ENCODE measurements around the gene PSMG4. TPM values are rescaled to one million over a fixed set of nuclear protein-coding genes. Genes with fewer than 3 reads are reported as not detected.

Gene PSMG4
- total RNA-seq, 1 experiment from 2014 or later = 51.9 TPM

- peaks cover 61% of the 10 kb centered on the region for H3K27me3 ChIP-seq (ENCODE audit: low read length)
- H3K27ac ChIP-seq (ENCODE audit: low read length) = no peak overlapping the region
- no peaks in the 10 kb centered on the region for H3K9me2 ChIP-seq (replicated peaks; ENCODE audit: low read length)
- peak overlapping the region; percentile 91 for H3K4me2 ChIP-seq (ENCODE audit: low read length)
- ATAC-seq = no peak
- CTCF ChIA-PET = interaction anchor here (0.7 kb wide), 1 partner anchor 10 kb away, joined by 5 read pairs; no protein-coding TSS in a partner anchor
- H3K4me3 ChIP-seq (ENCODE audit: low read length) = no peak overlapping the region; the same call in 1 of the 2 replicates
- H3K36me3 ChIP-seq (ENCODE audit: low read depth, low read length) = no peaks in the 10 kb centered on the region
- no peaks in the 10 kb centered on the region for H3K9me3 ChIP-seq (ENCODE audit: low read length)
- intact Hi-C loops (cut with micrococcal nuclease) = no loop called here
- H3F3A ChIP-seq (ENCODE audit: low read length, unreplicated experiment) = no peaks in the 10 kb centered on the region
- POLR2A ChIA-PET (ENCODE audit: unreplicated experiment) = interaction anchor here (0.5 to 1.0 kb wide), 2 partner anchors 68 to 73 kb away, joined by 3 read pairs; partner anchors contain the start of gene TUBB2A
- H3K79me2 ChIP-seq (ENCODE audit: low read length) = no peaks in the 10 kb centered on the region
- H2AFZ ChIP-seq (ENCODE audit: low read length) = no peak overlapping the region
- TF ChIP-seq EZH2 (IDR thresholded peaks at IDR 0.05; ENCODE audit: low read length, unreplicated experiment) (no peak), CTCF (conservative IDR thresholded peaks at IDR 0.05; ENCODE audit: low read depth, low read length) (no peak), EZH2phosphoT487 (IDR thresholded peaks at IDR 0.05; ENCODE audit: borderline replicate concordance, low read length) (no peak)
- no peaks in the 10 kb centered on the region for H4K20me1 ChIP-seq (ENCODE audit: low read length)
- no peak for DNase-seq
- no peak overlapping the region for H3K9ac ChIP-seq (ENCODE audit: low read length)
- no TSS peak for BruUV-seq (replicated peaks)
- H3K4me1 ChIP-seq (ENCODE audit: insufficient read depth, low read length) = peaks cover 29% of the 10 kb centered on the region
These were observed 28.4 kb upstream of the PSMG4 start for GRCh38 chr6:3230256-3230882.

GRCh38 chr6:3230900-3231246, 27.9 kb upstream of the PSMG4 start:
- H2AFZ ChIP-seq (ENCODE audit: low read length) = peak overlapping the region; percentile 87
- H3K4me1 ChIP-seq (ENCODE audit: insufficient read depth, low read length) = peaks cover 29% of the 10 kb centered on the region
- no peaks in the 10 kb centered on the region for H3K36me3 ChIP-seq (ENCODE audit: low read depth, low read length)
- ATAC-seq (no peak; the same call in 1 of the 2 replicates), DNase-seq (no peak)
- no peak for TF ChIP-seq CTCF (conservative IDR thresholded peaks at IDR 0.05; ENCODE audit: low read depth, low read length)
- TF ChIP-seq EZH2phosphoT487 (IDR thresholded peaks at IDR 0.05; ENCODE audit: borderline replicate concordance, low read length) = no peak
- peak overlapping the region; percentile 51 for H3K9ac ChIP-seq (ENCODE audit: low read length)
- peak overlapping the region; percentile 83 for H3K4me3 ChIP-seq (ENCODE audit: low read length)
- H3K9me2 ChIP-seq (replicated peaks; ENCODE audit: low read length) = no peaks in the 10 kb centered on the region
- no peaks in the 10 kb centered on the region for H4K20me1 ChIP-seq (ENCODE audit: low read length)
- ChIA-PET CTCF (interaction anchor here (0.6 to 0.7 kb wide), 2 partner anchors 10 to 106 kb away, joined by 5 read pairs; no protein-coding TSS in a partner anchor), POLR2A (ENCODE audit: unreplicated experiment) (interaction anchor here (0.5 to 1.0 kb wide), 3 partner anchors 69 to 82 kb away, joined by 3 to 4 read pairs (median 3); partner anchors contain the start of gene TUBB2A)
- intact Hi-C loops (cut with micrococcal nuclease) = no loop called here
- no peaks in the 10 kb centered on the region for H3F3A ChIP-seq (ENCODE audit: low read length, unreplicated experiment)
- H3K79me2 ChIP-seq (ENCODE audit: low read length) = no peaks in the 10 kb centered on the region
- no peaks in the 10 kb centered on the region for H3K9me3 ChIP-seq (ENCODE audit: low read length)
- no TSS peak for BruUV-seq (replicated peaks)
- H3K27me3 ChIP-seq (ENCODE audit: low read length) = peaks cover 63% of the 10 kb centered on the region
- H3K27ac ChIP-seq (ENCODE audit: low read length) = no peak overlapping the region
- H3K4me2 ChIP-seq (ENCODE audit: low read length) = peak overlapping the region; percentile 91
